SK-N-SH (cell line): Measurements from ENCODE around the gene H1-8. TPM values are rescaled to one million over a fixed set of nuclear protein-coding genes. Genes with fewer than 3 reads are reported as not detected.

Source experiments
- CTCF ChIA-PET: fragments of 300-600, 350-600 bp; formaldehyde crosslinking; extraction: SDS; loops from one replicate; lab custom pipeline; 2021; lab: Yijun Ruan, JAX
- POLR2A ChIA-PET: fragments of 350-600 bp; sonication (Branson Sonifier 250); formaldehyde crosslinking; extraction: SDS; loops from one replicate; lab custom pipeline; 2020; ENCODE audit warnings: antibody characterized with exemption, inconsistent platforms; lab: Yijun Ruan, JAX
- DNase-seq: peaks from one replicate; pipeline ENCODE4 v3.0.0; 2012
- H2AFZ ChIP-seq: fragments of 200-600 bp; sonication (generic); 2 replicates; pipeline ENCODE4 v1.8.1; 2016; ENCODE audit warnings: antibody characterized with exemption, mild to moderate bottlenecking, low read depth
- H3F3A ChIP-seq: fragments of 200-600 bp; sonication (generic); replicated peaks from 2 replicates; pipeline ENCODE3; 2016; ENCODE audit warnings: antibody characterized with exemption, mild to moderate bottlenecking; ENCODE audit not compliant: insufficient read depth
- H3K27ac ChIP-seq, 2 experiments: fragments of 200-500 bp in 1 of 2; fragments of 200-600 bp in 1 of 2; sonication (Bioruptor generic) in 1 of 2; sonication (generic), shearing (Covaris generic) in 1 of 2; 2 replicates each; pipeline versions ENCODE4 v1.5.1 to v1.6.1; 2014 to 2016; ENCODE audit warnings: low read depth in 2 of 2, inconsistent platforms in 1 of 2, low read length in 1 of 2, mild to moderate bottlenecking in 1 of 2, mixed read lengths in 1 of 2
- H3K27me3 ChIP-seq: fragments of 200-600 bp; sonication (generic), shearing (Covaris generic); 2 replicates; pipeline ENCODE4 v1.6.1; 2016; ENCODE audit warnings: mixed run types; ENCODE audit not compliant: insufficient read depth
- H3K36me3 ChIP-seq, 2 experiments: fragments of 200-500 bp in 1 of 2; fragments of 200-600 bp in 1 of 2; sonication (Bioruptor generic) in 1 of 2; sonication (generic) in 1 of 2; replicated peaks in 1 of 2; 2 replicates each; pipeline versions ENCODE3 to v1.5.1; 2014 to 2016; ENCODE audit warnings: low read length in 1 of 2, mild to moderate bottlenecking in 1 of 2; ENCODE audit not compliant: insufficient read depth in 2 of 2, control insufficient read depth in 1 of 2
- H3K4me1 ChIP-seq, 2 experiments: fragments of 200-500 bp in 1 of 2; fragments of 200-600 bp in 1 of 2; sonication (Bioruptor generic) in 1 of 2; sonication (generic), shearing (Covaris generic) in 1 of 2; 2 replicates each; pipeline versions ENCODE4 v1.5.1 to v1.6.1; 2014 to 2016; ENCODE audit warnings: low read depth in 1 of 2, low read length in 1 of 2, mixed run types in 1 of 2; ENCODE audit not compliant: insufficient read depth in 2 of 2, control insufficient read depth in 1 of 2
- H3K4me2 ChIP-seq: fragments of 200-600 bp; sonication (generic), shearing (Covaris generic); 2 replicates; pipeline ENCODE4 v1.6.1; 2017; ENCODE audit warnings: mixed run types
- H3K4me3 ChIP-seq, 2 experiments: fragments of 200-500 bp in 1 of 2; fragments of 200-600 bp in 1 of 2; sonication (Bioruptor generic) in 1 of 2; sonication (generic), shearing (Covaris generic) in 1 of 2; 2 replicates each; pipeline versions ENCODE4 v1.5.1 to v1.8.1; 2014 to 2016; ENCODE audit warnings: low read depth in 2 of 2, inconsistent platforms in 1 of 2, low read length in 1 of 2, mild to moderate bottlenecking in 1 of 2, mixed read lengths in 1 of 2, moderate library complexity in 1 of 2
- H3K79me2 ChIP-seq: fragments of 200-600 bp; sonication (generic); 2 replicates; pipeline ENCODE4 v1.8.1; 2017; ENCODE audit warnings: mild to moderate bottlenecking; ENCODE audit not compliant: insufficient read depth
- H3K9ac ChIP-seq: fragments of 200-600 bp; sonication (generic); 2 replicates; pipeline ENCODE4 v1.6.1; 2017; ENCODE audit warnings: mixed run types
- H3K9me2 ChIP-seq: fragments of 200-600 bp; sonication (generic); 2 replicates; pipeline ENCODE4 v1.6.1; 2017; ENCODE audit warnings: mixed run types
- H3K9me3 ChIP-seq: fragments of 200-600 bp; sonication (generic); 2 replicates; pipeline ENCODE4 v1.6.1; 2017; ENCODE audit warnings: mixed run types, mild to moderate bottlenecking, moderate library complexity
- H4K20me1 ChIP-seq: fragments of 200-600 bp; sonication (generic); 2 replicates; pipeline ENCODE4 v1.6.1; 2017; ENCODE audit warnings: mild to moderate bottlenecking, mixed run types; ENCODE audit not compliant: insufficient read depth
- CHD2 ChIP-seq: fragments of 150-350 bp; IDR thresholded peaks from 2 replicates; pipeline ENCODE4 v1.6.1; 2018; ENCODE audit warnings: low read length; ENCODE audit not compliant: partially characterized antibody
- EZH2phosphoT487 ChIP-seq: fragments of 200-600 bp; sonication (generic); IDR thresholded peaks from 2 replicates; pipeline ENCODE4 v1.6.1; 2017; ENCODE audit warnings: low read depth, mixed run types, mild to moderate bottlenecking, antibody characterized with exemption, moderate library complexity, borderline replicate concordance
- FOSL2 ChIP-seq: IDR thresholded peaks from 2 replicates; pipeline ENCODE4 v1.4.0; 2012; ENCODE audit warnings: low read depth, mild to moderate bottlenecking, moderate library complexity, borderline replicate concordance
- GABPA ChIP-seq: IDR thresholded peaks from 2 replicates; pipeline ENCODE4 v1.4.0; 2012; ENCODE audit warnings: low read depth, mild to moderate bottlenecking
- JUND ChIP-seq: IDR thresholded peaks from 2 replicates; pipeline ENCODE4 v1.4.0; 2012
- MAX ChIP-seq: IDR thresholded peaks from 2 replicates; pipeline ENCODE4 v1.4.0; 2012; ENCODE audit warnings: low read depth
- MEF2A ChIP-seq: IDR thresholded peaks from 2 replicates; pipeline ENCODE4 v1.4.0; 2012; ENCODE audit warnings: low read depth, borderline replicate concordance
- MXI1 ChIP-seq: IDR thresholded peaks from 2 replicates; pipeline ENCODE4 v1.6.1; 2012; ENCODE audit warnings: mild to moderate bottlenecking, low read depth, low read length, improper control_type of control experiment
- NFIC ChIP-seq: IDR thresholded peaks from 2 replicates; pipeline ENCODE4 v1.4.0; 2012; ENCODE audit warnings: borderline replicate concordance
- NRF1 ChIP-seq: IDR thresholded peaks from 2 replicates; pipeline ENCODE4 v1.6.1; 2012; ENCODE audit warnings: low read depth, mild to moderate bottlenecking, low read length
- PBX3 ChIP-seq: IDR thresholded peaks from 2 replicates; pipeline ENCODE4; 2012
- POLR2AphosphoS5 ChIP-seq: IDR thresholded peaks from 2 replicates; pipeline ENCODE4 v1.6.1; 2012; ENCODE audit warnings: low read depth, low read length
- RAD21 ChIP-seq: IDR thresholded peaks from 2 replicates; pipeline ENCODE4 v1.6.1; 2012; ENCODE audit warnings: mild to moderate bottlenecking, low read length
- SMC3 ChIP-seq: IDR thresholded peaks from 2 replicates; pipeline ENCODE4 v1.6.1; 2012; ENCODE audit warnings: low read depth, low read length, improper control_type of control experiment
- TEAD4 ChIP-seq: IDR thresholded peaks from 2 replicates; pipeline ENCODE4 v1.4.0; 2012; ENCODE audit warnings: mild to moderate bottlenecking, borderline replicate concordance; ENCODE audit not compliant: insufficient read depth
- USF2 ChIP-seq: fragments of 150-350 bp; IDR thresholded peaks from 2 replicates; pipeline ENCODE4 v1.6.1; 2017; ENCODE audit warnings: antibody characterized with exemption, low read length, low read depth, borderline replicate concordance
- YY1 ChIP-seq: IDR thresholded peaks from 2 replicates; pipeline ENCODE4 v1.4.0; 2012; ENCODE audit warnings: low read depth, mild to moderate bottlenecking
- ZBTB33 ChIP-seq: IDR thresholded peaks from 2 replicates; pipeline ENCODE4 v1.4.0; 2012; ENCODE audit warnings: low read depth, borderline replicate concordance
- WGBS: methylation state at CpG from one replicate; pipeline ENCODE4 v1.1.6; 2017; ENCODE audit warnings: low lambda C conversion rate; 5-methylcytosine and 5-hydroxymethylcytosine counted together
- polyA plus RNA-seq, 3 experiments: library from polyadenylated mRNA; depleted of rRNA; stranded (reverse); fragments of >200 nt; gene quantifications; 2 replicates each; pipeline ENCODE4 v1.2.3, GENCODE V29; 2012

H1-8 gene
- polyA plus RNA-seq, 1 of the 3 experiments (the other 2 are of a cell fraction): not detected

GRCh38 chr3:129547241-129547640 lies 4.3 kb downstream of the H1-8 start:
- Histone ChIP-seq H3K9ac (no peak overlapping the region), H3K4me3 (no peak overlapping the region), H3K27ac (no peak overlapping the region), H3K79me2 (no peaks in the 10 kb centered on the region), H3K4me2 (no peak overlapping the region), H2AFZ (no peak overlapping the region), H3K36me3 (no peaks in the 10 kb centered on the region), H3K27me3 (no peaks in the 10 kb centered on the region), H3F3A (no peaks in the 10 kb centered on the region), H3K9me2 (no peaks in the 10 kb centered on the region), H3K9me3 (no peaks in the 10 kb centered on the region), H3K4me1 (no peaks in the 10 kb centered on the region; a peak in 1 of 4 replicates), H4K20me1 (no peaks in the 10 kb centered on the region)
- no peak for TF ChIP-seq EZH2phosphoT487
- no peak for TF ChIP-seq JUND
- TF ChIP-seq NRF1: no peak
- no peak for TF ChIP-seq GABPA
- TF ChIP-seq MXI1: no peak
- TF ChIP-seq TEAD4: no peak
- TF ChIP-seq USF2: no peak
- ChIA-PET POLR2A (no interaction called here), CTCF (interaction anchor here (2.1 kb wide), 1 partner anchor 57 kb away, joined by 4 read pairs; no protein-coding TSS in a partner anchor)
- DNase-seq: no peak
- 80% methylated on average over 2 of the region's 24 CpGs for WGBS

- Histone ChIP-seq H3K4me1 (peaks cover 0 to 9% of the 10 kb centered on the region in 2 experiments; a peak in 1 of 4 replicates), H3K27me3 (no peaks in the 10 kb centered on the region), H3K36me3 (no peaks in the 10 kb centered on the region), H3K27ac (no peak overlapping the region), H2AFZ (no peak overlapping the region), H3K9me2 (no peaks in the 10 kb centered on the region)
- POLR2A ChIA-PET: no interaction called here
- TF ChIP-seq MEF2A (no peak), CHD2 (no peak), RAD21 (no peak), ZBTB33 (no peak), MAX (no peak), PBX3 (no peak), NFIC (no peak), YY1 (no peak), GABPA (no peak), POLR2AphosphoS5 (no peak), SMC3 (no peak), TEAD4 (no peak), FOSL2 (no peak)
- TF ChIP-seq, all 33 proteins: peak for 0
- Histone ChIP-seq H3F3A (no peaks in the 10 kb centered on the region), H3K4me2 (no peak overlapping the region), H3K9me3 (no peaks in the 10 kb centered on the region), H3K4me3 (no peak overlapping the region), H3K79me2 (no peaks in the 10 kb centered on the region), H3K9ac (no peak overlapping the region), H4K20me1 (no peaks in the 10 kb centered on the region)
- CTCF ChIA-PET: interaction anchor here (2.1 kb wide), 1 partner anchor 58 kb away, joined by 4 read pairs; no protein-coding TSS in a partner anchor
- DNase-seq: no peak
- WGBS: 87% methylated on average over 17 of the region's 19 CpGs
These were observed 5.4 kb downstream of the H1-8 start for GRCh38 chr3:129548104-129548965.
